HG02943 (cell line): ENCODE data around the gene PCDH15.

Source experiments
- ATAC-seq: cut with Tn5 transposase; IDR thresholded peaks from one replicate; pipeline ENCODE4 v1.9.1; 2021; ENCODE audit warnings: mild to moderate bottlenecking, low read depth, moderate library complexity; ENCODE audit not compliant: unreplicated experiment

Gene PCDH15

DNA sequence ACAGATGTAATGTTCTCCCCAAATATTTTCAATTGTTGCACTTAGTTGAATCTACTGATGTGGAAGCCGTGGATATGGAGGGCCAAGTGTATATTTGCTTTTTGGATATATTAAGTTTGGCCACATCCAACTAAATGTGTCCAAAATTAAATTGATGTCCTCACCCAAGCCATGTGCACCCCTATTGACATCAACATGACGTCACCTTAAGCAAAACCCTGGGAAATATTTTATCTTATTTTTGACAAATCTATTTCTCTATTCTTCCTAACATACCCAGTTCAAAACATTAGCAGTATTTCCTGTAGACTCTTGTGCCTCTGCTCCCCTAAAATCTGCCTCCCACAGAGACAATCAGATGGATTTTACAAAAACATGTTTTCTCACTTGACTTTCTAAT is 652.5 kb downstream of the PCDH15 start:
- ATAC-seq: no peak

DNA sequence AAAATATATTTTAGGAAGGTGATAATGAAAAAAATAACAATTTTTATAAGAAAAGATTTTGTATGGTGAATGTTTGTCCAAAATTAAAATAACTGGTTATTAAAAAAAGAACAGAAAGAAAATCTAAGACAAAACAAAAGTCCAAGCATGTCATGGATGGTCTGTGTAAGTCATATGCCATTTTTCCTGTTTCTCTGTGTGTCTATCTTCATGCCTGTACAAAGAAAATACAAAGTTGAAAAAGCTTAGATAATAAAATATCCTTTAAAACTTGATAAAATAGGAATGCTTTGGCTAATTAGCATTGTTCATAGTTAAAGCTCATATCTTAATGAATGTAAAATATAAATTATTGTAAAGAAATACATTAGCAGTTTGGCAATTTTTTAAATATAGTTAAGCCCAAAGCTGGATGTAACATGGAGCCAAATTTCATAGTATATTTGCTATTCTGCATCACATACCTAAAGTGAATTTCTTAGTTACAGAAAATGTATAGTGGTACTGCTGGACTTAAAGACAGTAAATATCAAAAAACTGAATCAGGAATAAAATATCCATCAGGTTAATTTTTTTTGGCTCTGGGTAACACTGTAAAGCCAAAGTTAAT is 661.1 kb downstream of the PCDH15 start:
- no peak for ATAC-seq

- ATAC-seq: no peak
Observed at GRCh38 chr10:54137396-54137795, 663.6 kb downstream of the PCDH15 start.

GRCh38 chr10:54133203-54133602 is 667.8 kb downstream of the PCDH15 start:
- no peak for ATAC-seq

DNA sequence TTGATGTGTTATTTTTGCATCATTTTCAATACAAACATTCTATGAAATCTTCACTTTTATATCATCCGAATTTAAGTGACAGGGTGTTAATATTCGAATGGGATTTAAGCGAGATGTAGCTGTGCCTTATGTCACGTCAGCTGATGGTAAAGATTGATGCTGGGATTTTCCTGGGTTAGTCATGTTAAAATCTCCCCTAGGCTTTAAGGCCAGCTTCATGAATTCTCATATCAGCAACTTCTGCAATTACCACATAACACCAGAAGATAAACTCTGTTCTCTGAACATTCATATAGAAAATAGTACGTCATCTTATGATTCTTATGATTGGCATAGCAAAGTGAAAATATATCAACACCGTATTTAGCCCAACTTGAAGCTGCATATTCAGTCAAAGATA is 669.2 kb downstream of the PCDH15 start:
- no peak for ATAC-seq

GRCh38 chr10:54130394-54130793 is 670.6 kb downstream of the PCDH15 start:
- ATAC-seq: no peak

DNA sequence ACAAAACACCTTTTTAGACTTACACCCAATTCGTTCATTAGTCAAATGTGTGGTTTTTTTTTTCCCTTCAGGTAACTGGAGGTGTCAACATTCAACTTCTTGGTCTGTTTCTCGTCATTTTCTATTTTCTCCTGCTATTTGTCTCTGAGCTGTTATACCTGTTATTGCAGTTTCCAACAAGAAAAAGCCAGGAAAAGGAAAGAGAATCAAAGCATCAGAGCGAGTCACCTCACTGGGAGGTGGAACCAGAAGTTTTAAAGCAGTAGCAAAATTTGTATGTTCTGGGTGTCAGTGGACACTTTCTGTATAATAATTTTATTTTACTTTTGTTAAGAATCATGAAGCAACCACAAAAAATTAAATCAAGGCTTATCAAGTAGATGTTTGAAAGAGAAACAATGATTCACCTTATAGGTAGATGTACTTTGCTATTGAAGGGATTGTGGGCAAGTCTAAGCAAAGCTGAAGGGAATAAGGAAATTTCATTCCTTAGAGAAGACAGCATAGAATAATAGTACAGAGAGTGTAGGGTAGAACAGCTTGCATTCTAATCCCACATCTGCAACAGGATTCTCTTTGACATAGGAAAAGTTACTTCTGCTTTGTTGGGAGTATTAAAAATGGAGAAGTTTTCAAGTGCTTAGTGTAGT is 675.8 kb downstream of the PCDH15 start:
- no peak for ATAC-seq

DNA sequence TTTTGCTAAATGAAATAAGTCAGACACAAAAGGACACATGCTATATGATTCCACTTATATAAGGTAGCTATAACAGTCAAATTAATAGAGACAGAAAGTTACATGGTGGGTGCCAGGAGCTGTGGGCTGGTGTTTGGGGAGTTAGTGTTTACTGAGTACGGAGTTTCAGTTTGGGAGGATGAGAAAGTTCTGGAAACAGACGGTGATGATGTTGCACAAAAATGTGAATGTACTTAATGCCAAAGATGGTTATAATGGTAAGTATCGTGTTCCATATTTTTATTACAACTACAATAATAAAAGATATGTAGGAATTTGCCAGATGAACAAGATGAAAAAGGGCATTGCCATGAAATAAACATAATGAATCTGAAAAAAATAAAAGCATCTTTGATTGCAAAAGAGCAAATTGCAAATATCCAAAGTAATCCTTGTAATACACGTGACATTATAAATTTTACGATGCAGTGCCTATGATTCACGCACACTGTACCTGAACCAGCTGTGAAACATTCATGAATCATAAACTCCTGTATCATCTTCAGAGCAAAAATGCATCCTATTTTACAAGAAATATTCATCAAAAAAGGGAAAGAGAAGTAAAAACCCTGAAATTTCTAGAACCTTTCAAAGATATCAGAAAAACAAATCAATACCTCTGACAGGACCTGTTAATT is 676.7 kb downstream of the PCDH15 start:
- no peak for ATAC-seq

DNA sequence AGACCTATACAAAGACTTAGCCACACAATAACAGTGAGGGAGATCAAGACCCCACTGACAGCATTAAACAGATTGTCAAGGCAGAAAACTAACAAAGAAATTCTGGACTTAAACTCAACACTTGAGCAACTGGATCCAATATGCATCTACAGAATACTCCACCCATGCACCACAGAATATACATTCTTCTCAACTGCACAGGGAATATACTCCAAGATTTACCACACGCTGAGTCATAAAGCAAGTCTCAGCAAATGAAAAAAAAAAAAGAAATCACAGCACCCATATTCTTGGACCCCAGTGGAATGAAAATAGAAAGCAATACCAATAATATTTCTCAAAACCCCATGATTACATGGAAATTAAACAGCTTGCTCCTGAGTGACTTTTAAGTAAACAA is 680.2 kb downstream of the PCDH15 start:
- ATAC-seq: no peak

- no peak for ATAC-seq
Observed at GRCh38 chr10:54108961-54109360, 692.1 kb downstream of the PCDH15 start.

DNA sequence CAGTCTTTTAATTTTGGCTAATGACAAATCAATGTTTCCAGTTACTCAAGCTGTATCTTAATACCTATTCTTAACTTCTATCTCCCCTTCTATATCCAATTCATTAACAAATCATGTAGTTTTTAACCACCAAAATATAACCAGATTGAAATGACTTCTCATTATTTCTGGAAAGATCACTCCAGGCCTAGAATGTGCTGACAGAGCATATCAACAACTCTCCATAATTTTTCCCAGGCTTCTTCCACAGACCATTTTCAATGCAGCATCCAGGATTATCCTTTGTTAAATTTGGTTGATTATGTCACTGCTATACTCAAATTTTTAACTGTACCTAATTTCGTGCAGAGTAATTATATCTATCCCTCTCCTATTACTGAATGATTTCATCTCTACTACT is 704.1 kb downstream of the PCDH15 start:
- no peak for ATAC-seq

GRCh38 chr10:54094321-54094720 is 706.7 kb downstream of the PCDH15 start:
- ATAC-seq: no peak

GRCh38 chr10:54091237-54091636 is 709.8 kb downstream of the PCDH15 start:
- ATAC-seq: no peak

DNA sequence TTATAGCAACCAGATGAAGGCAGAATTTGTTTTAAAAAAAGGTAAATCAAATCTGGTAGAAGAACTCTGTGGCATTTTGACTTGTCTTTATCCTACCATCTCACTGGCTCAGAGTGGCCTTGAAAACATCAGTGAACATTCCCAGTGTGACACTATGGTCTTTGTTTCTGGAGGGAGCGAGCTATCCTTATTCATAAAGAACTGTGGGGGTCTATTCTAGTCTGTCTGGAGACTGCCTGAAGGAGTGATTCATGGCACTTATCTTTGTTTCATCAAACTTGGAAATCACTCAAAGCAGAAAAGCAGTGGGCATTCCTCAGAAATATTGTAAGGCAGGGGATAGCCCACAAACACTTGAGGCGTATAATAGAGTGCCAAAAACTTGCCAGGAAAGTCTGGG is 719.1 kb downstream of the PCDH15 start:
- no peak for ATAC-seq

GRCh38 chr10:54067361-54067760 is 733.7 kb downstream of the PCDH15 start:
- no peak for ATAC-seq

- no peak for ATAC-seq
Observed at GRCh38 chr10:54066646-54067045, 734.4 kb downstream of the PCDH15 start.

- ATAC-seq: no peak
Observed at GRCh38 chr10:54065106-54065505, 735.9 kb downstream of the PCDH15 start.

DNA sequence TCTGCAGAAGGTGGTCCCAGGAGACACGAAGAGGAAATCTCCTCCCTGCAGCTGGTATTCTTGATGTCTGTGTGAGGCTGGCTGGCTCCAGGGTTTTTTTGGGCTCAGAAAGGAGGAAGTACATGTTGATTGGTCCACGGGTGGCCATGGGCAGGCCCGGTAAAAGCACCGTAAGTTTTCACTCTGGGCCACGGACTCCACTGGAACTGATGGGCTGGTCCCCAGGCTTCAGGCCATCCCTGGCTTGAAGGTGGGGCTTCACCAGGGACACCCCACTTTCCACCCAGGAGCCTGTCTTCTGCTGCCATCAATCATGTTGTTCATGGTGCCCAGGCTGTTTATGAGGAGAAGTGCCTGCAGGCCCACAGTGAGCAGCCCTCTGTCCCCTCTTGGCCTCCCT is 736.8 kb downstream of the PCDH15 start:
- ATAC-seq: no peak

GRCh38 chr10:54063514-54063913 is 737.5 kb downstream of the PCDH15 start:
- no peak for ATAC-seq

GRCh38 chr10:54060572-54060971 is 740.5 kb downstream of the PCDH15 start:
- ATAC-seq: no peak

DNA sequence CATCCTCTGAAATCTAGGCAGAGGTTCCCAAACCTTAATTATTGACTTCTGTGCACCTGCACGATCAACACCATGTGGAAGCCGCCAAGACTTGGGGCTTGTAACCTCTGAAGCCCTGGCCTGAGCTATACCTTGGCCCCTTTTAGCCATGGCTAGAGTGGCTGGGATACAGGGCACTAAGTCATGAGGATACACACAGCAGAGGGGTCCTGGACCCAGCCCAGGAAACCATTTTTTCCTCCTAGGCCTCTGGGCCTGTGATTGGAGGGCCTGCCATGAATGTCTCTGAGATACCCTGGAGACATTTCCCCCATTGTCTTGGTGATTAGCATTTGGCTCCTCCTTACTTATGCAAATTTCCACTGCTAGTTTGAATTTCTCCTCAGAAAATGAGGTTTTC is 743.7 kb downstream of the PCDH15 start:
- no peak for ATAC-seq

- no peak for ATAC-seq
Observed at GRCh38 chr10:54026340-54026739, 774.7 kb downstream of the PCDH15 start.
